ENCODE measurements around the gene SPSB1. TPM values are rescaled to one million over a fixed set of nuclear protein-coding genes. Genes with fewer than 3 reads are reported as not detected.

The SPSB1 gene
- total and polyA plus RNA-seq, 10 donors: 1.3 to 7.9 (median 4.1) TPM

- no peak overlapping the region for H3K27ac ChIP-seq
Measured at GRCh38 chr1:9352377-9353134, 59.9 kb downstream of the SPSB1 start.

DNA sequence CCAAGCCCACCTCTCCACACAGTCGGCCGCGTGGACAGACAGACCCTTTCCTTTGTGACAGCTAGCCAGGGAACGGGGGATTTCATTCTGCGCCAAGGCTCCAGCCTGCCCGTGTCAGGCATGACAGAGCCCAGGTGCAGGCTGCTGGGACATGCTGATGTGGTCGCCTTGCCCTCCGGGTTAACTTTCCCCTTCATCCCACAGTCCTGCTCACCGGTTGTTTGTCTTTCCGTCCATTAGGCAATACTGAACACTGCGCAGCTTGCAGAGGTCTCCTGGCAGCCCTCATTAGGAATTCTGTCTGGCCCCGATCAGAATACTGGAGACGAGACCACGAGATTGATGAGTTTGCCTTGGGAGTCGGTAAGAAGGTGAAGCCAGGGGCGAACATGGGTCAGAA, 62.8 kb downstream of the SPSB1 start:
- no peak for DNase-seq
- peaks cover 0 to 26% (median 9%) of the 10 kb centered on the region in 6 donors for H3K36me3 ChIP-seq
- intact Hi-C loops (cut with DNase I; ENCODE audit: low total_unique reads): no loop called here
- 85 to 95% (median 87%) methylated on average over 16 of the region's 16 CpGs for WGBS, 5 donors
- TF ChIP-seq POLR2A (IDR thresholded peaks at IDR 0.05) (no peak), POLR2AphosphoS5 (IDR thresholded peaks at IDR 0.05) (no peak), CTCF (IDR thresholded peaks at IDR 0.05 in 8 of 11, conservative IDR thresholded peaks at IDR 0.05 in 3 of 11) (no peak)
- H3K27ac ChIP-seq: no peak overlapping the region
- H3K9me3 ChIP-seq: no peaks in the 10 kb centered on the region
- no peak overlapping the region for H3K4me3 ChIP-seq
- peaks cover 0 to 4% (median 0%) of the 10 kb centered on the region in 6 donors for H3K4me1 ChIP-seq
- H3K27me3 ChIP-seq (replicated peaks in 1 of 7): no peaks in the 10 kb centered on the region

More at GRCh38 chr1:9352377-9353134, 59.9 kb downstream of the SPSB1 start:
- no peaks in the 10 kb centered on the region for H3K9me3 ChIP-seq
- no peak for DNase-seq
- peaks cover 0 to 18% (median 9%) of the 10 kb centered on the region in 6 donors for H3K36me3 ChIP-seq
- no peaks in the 10 kb centered on the region for H3K27me3 ChIP-seq (replicated peaks in 1 of 7)
- TF ChIP-seq POLR2AphosphoS5 (IDR thresholded peaks at IDR 0.05) (no peak), POLR2A (IDR thresholded peaks at IDR 0.05) (no peak), CTCF (IDR thresholded peaks at IDR 0.05 in 8 of 11, conservative IDR thresholded peaks at IDR 0.05 in 3 of 11) (no peak)
- WGBS, 5 donors: 77 to 87% (median 84%) methylated on average over 19 to 22 of the region's 22 CpGs
- intact Hi-C loops (cut with DNase I; ENCODE audit: low total_unique reads): no loop called here
- H3K4me3 ChIP-seq: no peak overlapping the region
- peaks cover 0 to 4% (median 0%) of the 10 kb centered on the region in 6 donors for H3K4me1 ChIP-seq

GRCh38 chr1:9356021-9356420, 63.3 kb downstream of the SPSB1 start:
- TF ChIP-seq CTCF (IDR thresholded peaks at IDR 0.05 in 8 of 11, conservative IDR thresholded peaks at IDR 0.05 in 3 of 11) (no peak), POLR2AphosphoS5 (IDR thresholded peaks at IDR 0.05) (no peak), POLR2A (IDR thresholded peaks at IDR 0.05) (no peak)
- intact Hi-C loops (cut with DNase I; ENCODE audit: low total_unique reads): no loop called here
- no peaks in the 10 kb centered on the region for H3K9me3 ChIP-seq
- H3K27ac ChIP-seq: no peak overlapping the region
- no peaks in the 10 kb centered on the region for H3K27me3 ChIP-seq (replicated peaks in 1 of 7)
- H3K36me3 ChIP-seq: peaks cover 0 to 26% (median 9%) of the 10 kb centered on the region in 6 donors
- H3K4me1 ChIP-seq: peaks cover 0 to 4% (median 0%) of the 10 kb centered on the region in 6 donors
- DNase-seq: no peak
- WGBS, 5 donors: 92 to 95% (median 94%) methylated on average over 17 to 24 of the region's 24 CpGs
- no peak overlapping the region for H3K4me3 ChIP-seq

DNA sequence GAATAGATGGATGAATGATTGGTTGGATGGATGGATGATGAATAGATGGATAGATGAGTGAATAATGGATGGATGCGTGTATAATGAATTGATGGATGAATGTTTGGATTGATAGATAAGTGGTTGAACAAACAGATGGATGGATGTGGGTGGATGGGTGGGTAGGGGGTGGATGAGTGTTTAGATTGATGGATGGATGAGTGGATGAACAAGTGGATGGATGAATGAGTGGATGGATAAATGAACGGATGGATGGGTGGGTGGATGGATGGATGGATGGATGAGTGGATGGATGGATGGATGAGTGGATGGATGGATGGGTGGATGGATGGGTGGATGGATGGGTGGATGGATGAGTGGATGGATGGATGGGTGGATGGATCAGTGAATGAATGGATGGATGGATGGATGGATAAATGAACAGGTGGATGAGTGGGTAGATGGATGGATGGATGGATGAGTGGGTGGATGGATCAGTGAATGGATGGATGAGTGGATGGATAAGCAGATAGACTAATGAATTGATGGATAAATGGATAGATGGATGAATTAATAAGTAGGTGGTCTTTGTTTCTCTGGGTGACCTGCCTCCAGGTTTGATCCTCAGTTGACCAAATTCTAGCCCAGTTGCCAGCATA, 64.3 kb downstream of the SPSB1 start:
- DNase-seq: no peak
- intact Hi-C loops (cut with DNase I; ENCODE audit: low total_unique reads): no loop called here
- Histone ChIP-seq H3K4me1 (peaks cover 4 to 11% (median 8%) of the 10 kb centered on the region in 6 donors), H3K9me3 (no peaks in the 10 kb centered on the region), H3K4me3 (no peak overlapping the region), H3K27ac (no peak overlapping the region), H3K27me3 (replicated peaks in 1 of 7) (no peaks in the 10 kb centered on the region), H3K36me3 (peaks cover 0 to 26% (median 9%) of the 10 kb centered on the region in 6 donors)
- WGBS, 5 donors: 93 to 100% (median 94%) methylated on average over 2 of the region's 2 CpGs
- TF ChIP-seq CTCF (IDR thresholded peaks at IDR 0.05 in 8 of 11, conservative IDR thresholded peaks at IDR 0.05 in 3 of 11) (no peak), POLR2A (IDR thresholded peaks at IDR 0.05) (no peak), POLR2AphosphoS5 (IDR thresholded peaks at IDR 0.05) (no peak)

All from spleen (tissue), 11 donors.